HFF-Myc (cell line): ENCODE measurements around the gene RPH3AL.

Experiments used
- DNase-seq: peaks from one replicate; pipeline ENCODE4 v3.0.0-alpha.2; 2011; ENCODE audit warnings: low read depth; ENCODE audit errors: extremely low read depth
- H3K4me3 ChIP-seq: replicated peaks from 2 replicates; pipeline ENCODE4 v1.5.1; 2011; ENCODE audit warnings: low read depth, mild to moderate bottlenecking, control low read depth, low read length
- CTCF ChIP-seq: IDR thresholded peaks from 2 replicates; pipeline ENCODE4 v1.5.1; 2012; ENCODE audit warnings: mild to moderate bottlenecking, low read depth, low read length, control low read depth; ENCODE audit errors: missing control alignments

Gene RPH3AL

GRCh38 chr17:290626-291025 is 62.0 kb downstream of the RPH3AL start:
- no peak for DNase-seq
- no peak overlapping the region for H3K4me3 ChIP-seq
- no peak for TF ChIP-seq CTCF

GRCh38 chr17:290121-290521 is 62.5 kb downstream of the RPH3AL start:
- no peak for DNase-seq
- no peak for TF ChIP-seq CTCF
- H3K4me3 ChIP-seq = no peak overlapping the region

GRCh38 chr17:289409-289808 is 63.2 kb downstream of the RPH3AL start:
- no peak for TF ChIP-seq CTCF
- no peak overlapping the region for H3K4me3 ChIP-seq
- DNase-seq = no peak

- H3K4me3 ChIP-seq = no peak overlapping the region
- no peak for DNase-seq
- TF ChIP-seq CTCF = no peak
Observed at GRCh38 chr17:288802-289356, 63.7 kb downstream of the RPH3AL start.

- DNase-seq = no peak
- no peak overlapping the region for H3K4me3 ChIP-seq
- no peak for TF ChIP-seq CTCF
Observed at GRCh38 chr17:286571-286970, 66.0 kb downstream of the RPH3AL start.

GRCh38 chr17:285751-286422 is 66.7 kb downstream of the RPH3AL start:
- H3K4me3 ChIP-seq = no peak overlapping the region
- no peak for TF ChIP-seq CTCF
- DNase-seq = no peak

- no peak for TF ChIP-seq CTCF
- no peak overlapping the region for H3K4me3 ChIP-seq
- DNase-seq = no peak
Observed at GRCh38 chr17:284676-285355, 67.8 kb downstream of the RPH3AL start.
